ENCODE results near the gene SEPTIN8. TPM values are rescaled to one million over a fixed set of nuclear protein-coding genes. Genes with fewer than 3 reads are reported as not detected.

Gene SEPTIN8
- total and polyA plus RNA-seq, 8 donors: 15.5 to 47.3 (median 32.3) TPM

DNA sequence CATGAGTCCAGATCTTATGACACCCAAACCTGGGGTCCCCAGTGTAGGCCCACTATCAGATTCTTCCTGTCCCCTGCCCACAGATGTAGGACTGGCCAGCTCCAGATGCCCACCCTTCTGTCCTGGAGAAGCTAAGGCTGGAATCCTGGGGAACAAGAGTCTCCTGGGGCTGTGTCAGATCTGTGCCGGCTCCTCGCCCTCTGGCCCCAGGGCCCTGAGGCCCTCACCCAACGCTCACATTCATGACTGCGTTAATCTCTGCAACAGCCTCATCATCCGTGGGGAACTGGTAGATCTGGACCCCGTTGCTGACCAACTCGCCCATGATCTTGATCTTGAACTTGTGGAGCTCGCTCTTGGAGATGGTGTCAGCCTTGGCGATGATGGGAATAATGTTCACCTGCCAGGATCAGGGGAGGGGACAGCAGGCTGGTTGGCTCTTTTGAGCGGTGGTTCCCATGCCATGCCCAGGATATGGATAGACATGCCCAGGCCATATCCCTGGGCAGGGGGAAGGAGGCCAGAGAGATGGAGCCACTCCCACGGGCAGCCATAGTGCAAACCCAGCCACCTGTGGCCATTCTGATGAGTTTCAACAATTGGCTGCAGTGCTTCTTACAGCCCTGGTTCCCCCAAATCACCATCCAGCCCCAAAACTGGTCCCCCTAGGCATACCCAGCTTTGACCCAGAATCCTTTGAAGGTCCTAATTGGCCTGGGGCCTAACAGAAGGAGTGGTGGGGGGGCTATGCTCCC is 14.6 kb downstream of the SEPTIN8 start:
- DNase-seq: no peak
- Histone ChIP-seq H3K27me3 (no peaks in the 10 kb centered on the region), H3K9me3 (no peaks in the 10 kb centered on the region), H3K4me3 (no peak overlapping the region), H3K4me1 (peaks cover 3 to 12% (median 9%) of the 10 kb centered on the region in 4 donors), H3K27ac (no peak overlapping the region), H3K36me3 (peaks cover 58 to 80% (median 79%) of the 10 kb centered on the region in 4 donors)
- TF ChIP-seq EP300 (IDR thresholded peaks at IDR 0.05): no peak
- no peak for TF ChIP-seq POLR2A (IDR thresholded peaks at IDR 0.05)
- TF ChIP-seq POLR2AphosphoS5 (IDR thresholded peaks at IDR 0.05): no peak
- TF ChIP-seq, protein P1, sequence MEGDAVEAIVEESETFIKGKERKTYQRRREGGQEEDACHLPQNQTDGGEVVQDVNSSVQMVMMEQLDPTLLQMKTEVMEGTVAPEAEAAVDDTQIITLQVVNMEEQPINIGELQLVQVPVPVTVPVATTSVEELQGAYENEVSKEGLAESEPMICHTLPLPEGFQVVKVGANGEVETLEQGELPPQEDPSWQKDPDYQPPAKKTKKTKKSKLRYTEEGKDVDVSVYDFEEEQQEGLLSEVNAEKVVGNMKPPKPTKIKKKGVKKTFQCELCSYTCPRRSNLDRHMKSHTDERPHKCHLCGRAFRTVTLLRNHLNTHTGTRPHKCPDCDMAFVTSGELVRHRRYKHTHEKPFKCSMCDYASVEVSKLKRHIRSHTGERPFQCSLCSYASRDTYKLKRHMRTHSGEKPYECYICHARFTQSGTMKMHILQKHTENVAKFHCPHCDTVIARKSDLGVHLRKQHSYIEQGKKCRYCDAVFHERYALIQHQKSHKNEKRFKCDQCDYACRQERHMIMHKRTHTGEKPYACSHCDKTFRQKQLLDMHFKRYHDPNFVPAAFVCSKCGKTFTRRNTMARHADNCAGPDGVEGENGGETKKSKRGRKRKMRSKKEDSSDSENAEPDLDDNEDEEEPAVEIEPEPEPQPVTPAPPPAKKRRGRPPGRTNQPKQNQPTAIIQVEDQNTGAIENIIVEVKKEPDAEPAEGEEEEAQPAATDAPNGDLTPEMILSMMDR (IDR thresholded peaks at IDR 0.05): no peak
- WGBS, 5 donors: 90 to 97% (median 95%) methylated on average over 11 of the region's 11 CpGs
- intact Hi-C loops (cut with DNase I; ENCODE audit: low total_unique reads): no loop called here

- Histone ChIP-seq H3K4me3 (no peak overlapping the region), H3K9me3 (no peaks in the 10 kb centered on the region), H3K36me3 (peaks cover 59 to 88% (median 84%) of the 10 kb centered on the region in 4 donors), H3K27me3 (no peaks in the 10 kb centered on the region), H3K27ac (no peak overlapping the region), H3K4me1 (peaks cover 0 to 4% (median 2%) of the 10 kb centered on the region in 4 donors)
- intact Hi-C loops (cut with DNase I; ENCODE audit: low total_unique reads): no loop called here
- WGBS, 5 donors: 90 to 95% (median 92%) methylated on average over 22 of the region's 22 CpGs
- no peak for TF ChIP-seq POLR2AphosphoS5 (IDR thresholded peaks at IDR 0.05)
- no peak for TF ChIP-seq EP300 (IDR thresholded peaks at IDR 0.05)
- TF ChIP-seq, protein P1 (IDR thresholded peaks at IDR 0.05): no peak
- TF ChIP-seq POLR2A (IDR thresholded peaks at IDR 0.05): no peak
- DNase-seq: no peak
These were observed 15.5 kb downstream of the SEPTIN8 start for GRCh38 chr5:132761321-132762240.

DNA sequence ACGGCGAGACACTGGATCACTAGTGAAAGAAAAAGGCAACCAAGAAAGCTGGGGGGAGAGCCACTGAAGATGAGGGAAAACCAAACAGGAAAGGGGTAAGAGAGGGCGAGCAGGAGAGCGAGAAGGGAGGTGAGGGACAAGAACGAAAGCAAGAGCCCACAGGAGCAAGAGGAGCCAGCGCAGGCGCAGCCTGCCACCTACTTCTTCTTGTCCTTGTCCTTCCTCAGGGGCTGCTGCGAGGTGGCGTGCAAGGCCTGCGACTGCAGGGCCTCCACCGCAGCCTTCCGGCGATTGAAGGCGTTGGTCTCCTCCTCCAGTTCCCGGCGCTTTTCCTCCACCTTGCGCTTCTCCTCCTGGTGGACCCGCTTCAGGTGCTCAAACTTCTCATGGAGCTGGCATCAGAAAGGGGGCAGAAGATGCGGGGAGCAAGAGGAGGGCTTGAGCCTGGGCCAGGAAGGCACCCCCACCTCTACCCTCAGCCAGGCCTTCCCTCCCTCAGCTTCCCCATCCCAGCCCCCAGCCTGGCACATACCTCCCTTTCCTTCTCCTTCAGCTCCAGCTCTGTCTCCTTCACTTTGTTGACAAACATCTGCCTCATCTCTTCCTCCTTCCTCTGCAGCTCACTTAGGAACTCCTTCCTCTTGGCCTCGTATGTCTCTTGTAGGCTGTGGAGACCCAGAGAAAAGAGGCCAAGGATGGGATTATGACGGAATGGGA is 16.3 kb downstream of the SEPTIN8 start:
- H3K4me3 ChIP-seq: no peak overlapping the region
- no peaks in the 10 kb centered on the region for H3K27me3 ChIP-seq
- peaks cover 60 to 94% (median 85%) of the 10 kb centered on the region in 4 donors for H3K36me3 ChIP-seq
- H3K9me3 ChIP-seq: no peaks in the 10 kb centered on the region
- H3K4me1 ChIP-seq: no peaks in the 10 kb centered on the region
- no peak overlapping the region for H3K27ac ChIP-seq
- 92 to 97% (median 94%) methylated on average over 21 of the region's 21 CpGs for WGBS, 5 donors
- TF ChIP-seq, protein P1 (IDR thresholded peaks at IDR 0.05): no peak
- no peak for TF ChIP-seq POLR2AphosphoS5 (IDR thresholded peaks at IDR 0.05)
- TF ChIP-seq POLR2A (IDR thresholded peaks at IDR 0.05): no peak
- no peak for TF ChIP-seq EP300 (IDR thresholded peaks at IDR 0.05)
- intact Hi-C loops (cut with DNase I; ENCODE audit: low total_unique reads): no loop called here
- DNase-seq: no peak

- intact Hi-C loops (cut with DNase I; ENCODE audit: low total_unique reads): no loop called here
- WGBS, 5 donors: 92 to 97% (median 94%) methylated on average over 12 of the region's 12 CpGs
- no peaks in the 10 kb centered on the region for H3K9me3 ChIP-seq
- H3K4me1 ChIP-seq: no peaks in the 10 kb centered on the region
- no peaks in the 10 kb centered on the region for H3K27me3 ChIP-seq
- H3K4me3 ChIP-seq: no peak overlapping the region
- no peak overlapping the region for H3K27ac ChIP-seq
- TF ChIP-seq, protein P1 (IDR thresholded peaks at IDR 0.05): no peak
- TF ChIP-seq POLR2AphosphoS5 (IDR thresholded peaks at IDR 0.05) (no peak), POLR2A (IDR thresholded peaks at IDR 0.05) (no peak), EP300 (IDR thresholded peaks at IDR 0.05) (no peak)
- no peak for DNase-seq
- peaks cover 60 to 97% (median 82%) of the 10 kb centered on the region in 4 donors for H3K36me3 ChIP-seq
These were observed 17.0 kb downstream of the SEPTIN8 start for GRCh38 chr5:132760049-132760420.
